Lower lobe of right lung (tissue), 2 donors: ENCODE results near the gene ATG10. TPM values are rescaled to one million over a fixed set of nuclear protein-coding genes. Genes with fewer than 3 reads are reported as not detected.

Source experiments
- ATAC-seq, 2 donors: fragments of 200-7000 bp; cut with Tn5 transposase; one replicate each; pipeline ENCODE4 v1.9.1; 2020 to 2022; ENCODE audit warnings: mild to moderate bottlenecking in 2 of 2, moderate library complexity in 2 of 2
- DNase-seq: peaks from one replicate; pipeline ENCODE4 v3.0.0-alpha.2; 2020
- H3K27ac ChIP-seq: fragments of 200-600 bp; one replicate; pipeline ENCODE4 v1.8.0; 2022
- H3K27me3 ChIP-seq: fragments of 200-600 bp; one replicate; pipeline ENCODE4 v1.8.0; 2022; ENCODE audit warnings: low read depth
- H3K36me3 ChIP-seq: fragments of 200-600 bp; one replicate; pipeline ENCODE4 v1.8.0; 2022; ENCODE audit warnings: mild to moderate bottlenecking
- H3K4me1 ChIP-seq: fragments of 200-600 bp; one replicate; pipeline ENCODE4 v1.8.0; 2022
- H3K4me3 ChIP-seq: fragments of 200-600 bp; one replicate; pipeline ENCODE4 v1.8.0; 2022; ENCODE audit warnings: mild to moderate bottlenecking
- H3K9me3 ChIP-seq: fragments of 200-600 bp; one replicate; pipeline ENCODE4 v1.8.0; 2022
- intact Hi-C: fragments of 100-400 bp; cut with DNase I; formaldehyde crosslinking; loops from one replicate; pipeline ENCODE4 v1.11.0; 2022
- long read RNA-seq: library from polyadenylated mRNA; unstranded; transcript quantifications from one replicate; pipeline ENCODE4 v2.0.0, GENCODE V29; 2021
- total RNA-seq: library from RNA; stranded (reverse); fragmentation: NEBNext Ultra II Directional; extraction: Animal tissue kit (Norgen Biotek cat#: 25700); gene quantifications from one replicate; pipeline ENCODE4 v1.2.1, GENCODE V29; 2021
- TF ChIP-seq, protein P1 (sequence below): fragments of 200-600 bp; IDR thresholded peaks from one replicate; pipeline ENCODE4 v1.8.0; 2022; ENCODE audit warnings: antibody characterized with exemption, mild to moderate bottlenecking
- donor health status: DM: no; HTN: yes; CAD: no; lungs with severe emphysema.

ATG10 gene
- total RNA-seq, result 5.4 TPM
- long read RNA-seq, partial matches to known transcripts, result 2 of 21 reads
- long read RNA-seq, other reads (novel, unspliced or antisense), result 14 of 21 reads

DNA sequence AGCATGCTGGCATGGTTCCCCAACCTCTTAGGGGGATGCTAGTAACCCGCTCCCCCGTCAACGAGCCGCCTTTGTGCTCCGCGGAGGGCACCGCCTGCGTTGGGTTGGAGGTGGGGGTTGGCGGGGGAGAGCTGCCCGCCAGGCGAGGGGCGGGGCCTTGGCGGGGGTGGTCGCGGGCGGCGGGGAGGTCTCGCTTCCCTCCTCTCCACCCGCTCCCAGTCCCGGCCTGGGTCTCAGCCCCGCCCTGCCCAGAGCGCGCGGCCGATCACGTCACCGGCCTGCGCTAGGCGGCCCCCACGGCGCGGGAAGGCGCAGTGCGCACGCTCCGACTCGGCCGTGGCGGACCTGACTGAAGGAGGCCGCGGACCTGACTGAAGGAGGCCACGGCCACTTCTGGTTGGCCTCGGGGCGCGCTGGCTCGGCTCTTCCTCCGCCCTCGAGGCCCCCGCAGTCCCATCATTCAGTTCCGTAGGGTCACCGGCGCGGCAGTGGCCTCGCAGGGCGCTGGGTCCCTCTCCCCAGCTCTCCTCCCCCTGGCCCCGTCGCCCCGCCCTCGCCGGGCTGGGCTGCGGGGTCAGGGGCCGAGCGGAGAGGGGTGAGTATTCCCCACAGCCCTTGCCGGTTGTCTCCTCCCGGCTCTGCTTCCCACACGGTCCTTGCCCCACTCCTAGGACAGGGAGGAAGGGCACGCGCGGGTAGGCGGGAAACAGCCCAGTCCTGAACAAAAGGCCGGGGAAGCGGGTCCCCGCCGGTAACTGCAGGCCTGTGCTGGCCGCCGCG lies at the start of gene ATG10:
ATG10 (plus strand) TSS at position 312 of the 780 bp plus-strand sequence. CDS start 15,548 bp downstream, outside the sequence.
- H3K4me3 ChIP-seq, result peak within 1 kb of the TSS; percentile 74
- TF ChIP-seq, protein P1, sequence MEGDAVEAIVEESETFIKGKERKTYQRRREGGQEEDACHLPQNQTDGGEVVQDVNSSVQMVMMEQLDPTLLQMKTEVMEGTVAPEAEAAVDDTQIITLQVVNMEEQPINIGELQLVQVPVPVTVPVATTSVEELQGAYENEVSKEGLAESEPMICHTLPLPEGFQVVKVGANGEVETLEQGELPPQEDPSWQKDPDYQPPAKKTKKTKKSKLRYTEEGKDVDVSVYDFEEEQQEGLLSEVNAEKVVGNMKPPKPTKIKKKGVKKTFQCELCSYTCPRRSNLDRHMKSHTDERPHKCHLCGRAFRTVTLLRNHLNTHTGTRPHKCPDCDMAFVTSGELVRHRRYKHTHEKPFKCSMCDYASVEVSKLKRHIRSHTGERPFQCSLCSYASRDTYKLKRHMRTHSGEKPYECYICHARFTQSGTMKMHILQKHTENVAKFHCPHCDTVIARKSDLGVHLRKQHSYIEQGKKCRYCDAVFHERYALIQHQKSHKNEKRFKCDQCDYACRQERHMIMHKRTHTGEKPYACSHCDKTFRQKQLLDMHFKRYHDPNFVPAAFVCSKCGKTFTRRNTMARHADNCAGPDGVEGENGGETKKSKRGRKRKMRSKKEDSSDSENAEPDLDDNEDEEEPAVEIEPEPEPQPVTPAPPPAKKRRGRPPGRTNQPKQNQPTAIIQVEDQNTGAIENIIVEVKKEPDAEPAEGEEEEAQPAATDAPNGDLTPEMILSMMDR, result no peak
- intact Hi-C loops, result loop anchor here (10.0 kb wide), 1 partner anchor 117 kb away; no protein-coding TSS in a partner anchor
- peaks cover 5% of the 10 kb centered on the region for H3K4me1 ChIP-seq
- no peaks in the 10 kb centered on the region for H3K27me3 ChIP-seq
- peaks cover under 1% of the 10 kb centered on the region for H3K36me3 ChIP-seq
- peak within 1 kb of the TSS; percentile 99 for H3K27ac ChIP-seq
- no peaks in the 10 kb centered on the region for H3K9me3 ChIP-seq
- ATAC-seq, result peak; percentile 99
- peak; percentile 93 for DNase-seq

- no peak for DNase-seq
- Histone ChIP-seq H3K27me3 (no peaks in the 10 kb centered on the region), H3K36me3 (no peaks in the 10 kb centered on the region), H3K9me3 (no peaks in the 10 kb centered on the region), H3K4me3 (no peak overlapping the region), H3K4me1 (no peaks in the 10 kb centered on the region), H3K27ac (no peak overlapping the region)
- ATAC-seq, result no peak
- TF ChIP-seq, protein P1, result no peak
- intact Hi-C loops, result no loop called here
Observed at GRCh38 chr5:81922854-81923279, 49.0 kb upstream of the ATG10 start.

- no peaks in the 10 kb centered on the region for H3K9me3 ChIP-seq
- H3K27ac ChIP-seq, result no peak overlapping the region
- no peak overlapping the region for H3K4me3 ChIP-seq
- ATAC-seq (no peak), DNase-seq (no peak)
- intact Hi-C loops, result no loop called here
- H3K36me3 ChIP-seq, result no peaks in the 10 kb centered on the region
- no peaks in the 10 kb centered on the region for H3K4me1 ChIP-seq
- no peaks in the 10 kb centered on the region for H3K27me3 ChIP-seq
- TF ChIP-seq, protein P1, result no peak
Observed at GRCh38 chr5:81924442-81924841, 47.4 kb upstream of the ATG10 start.

GRCh38 chr5:81925009-81925408 lies 46.8 kb upstream of the ATG10 start:
- TF ChIP-seq, protein P1, result no peak
- intact Hi-C loops, result no loop called here
- ATAC-seq, result no peak
- no peak overlapping the region for H3K4me3 ChIP-seq
- no peaks in the 10 kb centered on the region for H3K36me3 ChIP-seq
- no peaks in the 10 kb centered on the region for H3K4me1 ChIP-seq
- no peak overlapping the region for H3K27ac ChIP-seq
- H3K27me3 ChIP-seq, result no peaks in the 10 kb centered on the region
- no peaks in the 10 kb centered on the region for H3K9me3 ChIP-seq
- no peak for DNase-seq

DNA sequence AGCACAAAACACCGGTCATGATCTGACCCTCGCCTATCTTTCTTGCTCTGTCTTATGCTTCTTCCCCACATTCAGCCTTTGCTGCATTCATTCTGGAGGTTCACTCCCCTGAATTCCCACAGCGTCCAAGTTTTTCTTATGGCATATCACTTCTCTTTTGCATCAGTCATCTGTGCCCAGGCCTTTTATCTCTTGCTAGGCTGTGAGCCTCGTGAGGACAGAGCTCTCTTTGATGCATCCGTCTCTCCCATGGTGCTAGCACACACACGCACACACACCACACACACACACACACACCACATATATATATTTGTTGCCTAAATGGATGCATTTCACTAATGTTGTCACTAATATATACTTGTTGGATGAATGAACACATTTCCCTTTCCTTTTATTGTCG lies 45.8 kb upstream of the ATG10 start:
- no peaks in the 10 kb centered on the region for H3K36me3 ChIP-seq
- no peak for DNase-seq
- no peak for ATAC-seq
- H3K9me3 ChIP-seq, result no peaks in the 10 kb centered on the region
- TF ChIP-seq, protein P1, result no peak
- H3K4me3 ChIP-seq, result no peak overlapping the region
- H3K4me1 ChIP-seq, result no peaks in the 10 kb centered on the region
- no peaks in the 10 kb centered on the region for H3K27me3 ChIP-seq
- intact Hi-C loops, result no loop called here
- no peak overlapping the region for H3K27ac ChIP-seq
